ENCODE data around the gene PARK7. TPM values are rescaled to one million over a fixed set of nuclear protein-coding genes. Genes with fewer than 3 reads are reported as not detected.

PARK7 gene
- total RNA-seq, 4 donors from 2014 or later = 91.7 to 176 (median 166) TPM

DNA sequence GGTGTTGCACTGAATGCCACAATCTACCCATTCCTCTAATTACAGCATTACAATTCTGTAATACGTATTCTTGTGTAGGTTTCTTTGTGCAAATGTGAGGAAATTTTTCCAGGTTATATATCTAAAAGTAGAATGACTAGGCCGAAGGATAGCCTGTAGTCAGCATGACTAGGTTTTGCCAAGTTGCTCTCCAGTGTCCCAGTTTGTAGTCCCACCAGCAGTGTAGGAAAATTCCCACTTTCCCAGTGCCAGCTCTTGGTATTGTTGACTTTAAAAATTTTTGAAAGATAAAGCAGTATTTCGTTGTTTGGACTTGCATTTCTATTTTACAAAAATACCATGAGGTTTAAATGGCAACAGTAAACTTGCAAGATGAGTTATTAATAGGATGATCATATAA, 3.0 kb downstream of the PARK7 start:
- TF ChIP-seq POLR2A (IDR thresholded peaks at IDR 0.05) (no peak), CTCF (IDR thresholded peaks at IDR 0.05) (no peak)
- Histone ChIP-seq H3K4me1 (peaks cover 0 to 5% of the 10 kb centered on the region in 2 donors), H3K4me3 (no peak overlapping the region), H3K27me3 (no peaks in the 10 kb centered on the region), H3K9me3 (no peaks in the 10 kb centered on the region), H3K36me3 (no peaks in the 10 kb centered on the region), H3K27ac (no peak overlapping the region)
- intact Hi-C loops (cut with DNase I; ENCODE audit: low total_unique reads) = no loop called here
- no peak for DNase-seq

DNA sequence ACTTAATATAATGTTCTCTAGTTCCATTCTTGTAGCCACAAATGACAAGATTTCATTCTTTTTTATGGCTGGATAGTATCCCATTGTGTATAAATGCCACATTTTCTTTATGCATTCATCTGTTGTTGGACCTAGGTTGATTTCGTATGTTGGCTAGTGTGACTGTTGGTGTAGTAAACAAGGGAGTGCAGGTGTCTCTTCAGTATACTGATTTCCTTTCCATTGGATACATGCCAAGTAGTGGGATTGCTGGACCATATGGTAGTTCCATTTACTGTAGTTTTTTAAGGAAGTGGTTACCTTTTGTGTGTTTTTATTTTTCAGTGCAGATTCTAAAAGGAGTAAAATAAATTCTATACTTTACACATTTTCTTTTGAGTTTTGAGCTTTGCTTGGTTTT, 5.7 kb downstream of the PARK7 start:
- Histone ChIP-seq H3K27me3 (no peaks in the 10 kb centered on the region), H3K27ac (no peak overlapping the region), H3K9me3 (no peaks in the 10 kb centered on the region), H3K36me3 (no peaks in the 10 kb centered on the region), H3K4me3 (no peak overlapping the region), H3K4me1 (no peaks in the 10 kb centered on the region)
- TF ChIP-seq POLR2A (IDR thresholded peaks at IDR 0.05) (no peak), CTCF (IDR thresholded peaks at IDR 0.05) (no peak)
- intact Hi-C loops (cut with DNase I; ENCODE audit: low total_unique reads) = no loop called here
- no peak for DNase-seq

DNA sequence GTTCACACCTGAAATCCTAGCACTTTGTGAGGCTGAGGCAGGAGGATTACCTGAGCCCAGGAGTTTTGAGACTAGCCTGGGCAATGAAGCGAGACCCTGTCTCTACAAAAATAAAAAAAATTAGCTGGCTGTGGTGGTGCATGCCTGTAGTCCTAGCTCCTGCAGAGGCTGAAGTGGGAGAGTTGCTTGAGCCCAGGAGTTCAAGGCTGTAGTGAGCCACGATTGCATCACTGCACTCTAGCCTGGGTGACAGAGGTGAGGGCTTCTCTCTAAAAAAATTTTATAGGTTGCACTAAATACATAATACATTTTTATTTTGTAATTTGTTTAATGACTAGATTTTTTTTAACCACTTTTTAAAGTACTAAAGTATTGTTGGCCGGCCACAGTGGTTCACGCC, 6.1 kb downstream of the PARK7 start:
- no peaks in the 10 kb centered on the region for H3K9me3 ChIP-seq
- TF ChIP-seq CTCF (IDR thresholded peaks at IDR 0.05) = no peak
- TF ChIP-seq POLR2A (IDR thresholded peaks at IDR 0.05) = no peak
- no peak overlapping the region for H3K4me3 ChIP-seq
- H3K4me1 ChIP-seq = no peaks in the 10 kb centered on the region
- intact Hi-C loops (cut with DNase I; ENCODE audit: low total_unique reads) = no loop called here
- H3K27me3 ChIP-seq = no peaks in the 10 kb centered on the region
- H3K36me3 ChIP-seq = no peaks in the 10 kb centered on the region
- no peak for DNase-seq
- H3K27ac ChIP-seq = no peak overlapping the region

DNA sequence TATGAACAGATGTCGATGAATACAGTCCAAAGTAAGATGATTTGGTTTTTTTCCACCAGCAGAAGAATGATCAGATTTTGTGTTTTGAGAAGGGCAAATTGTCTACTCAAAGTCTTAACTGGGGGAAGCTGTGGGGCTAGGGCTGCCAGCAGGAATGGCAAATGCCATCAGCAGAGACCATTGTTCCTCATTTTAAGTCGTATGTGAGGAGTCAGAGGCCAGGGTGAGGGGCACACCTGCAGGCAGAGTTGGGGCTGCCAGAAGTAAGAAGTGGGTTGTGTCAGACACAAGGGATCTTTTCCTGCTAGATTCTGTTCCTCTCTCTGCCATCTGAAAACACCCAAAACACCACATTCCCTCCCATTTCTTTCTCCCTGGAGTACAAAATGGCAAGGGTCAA, 8.7 kb downstream of the PARK7 start:
- Histone ChIP-seq H3K27ac (no peak overlapping the region), H3K9me3 (no peaks in the 10 kb centered on the region), H3K4me3 (no peak overlapping the region), H3K36me3 (no peaks in the 10 kb centered on the region), H3K27me3 (no peaks in the 10 kb centered on the region), H3K4me1 (no peaks in the 10 kb centered on the region)
- intact Hi-C loops (cut with DNase I; ENCODE audit: low total_unique reads) = no loop called here
- TF ChIP-seq CTCF (IDR thresholded peaks at IDR 0.05) (no peak), POLR2A (IDR thresholded peaks at IDR 0.05) (no peak)
- DNase-seq = no peak

GRCh38 chr1:7971024-7971423, 9.5 kb downstream of the PARK7 start:
- no peak overlapping the region for H3K27ac ChIP-seq
- H3K27me3 ChIP-seq = no peaks in the 10 kb centered on the region
- DNase-seq = no peak
- H3K9me3 ChIP-seq = no peaks in the 10 kb centered on the region
- H3K4me1 ChIP-seq = no peaks in the 10 kb centered on the region
- H3K4me3 ChIP-seq = no peak overlapping the region
- no peaks in the 10 kb centered on the region for H3K36me3 ChIP-seq
- TF ChIP-seq CTCF (IDR thresholded peaks at IDR 0.05) = no peak
- no peak for TF ChIP-seq POLR2A (IDR thresholded peaks at IDR 0.05)
- intact Hi-C loops (cut with DNase I; ENCODE audit: low total_unique reads) = no loop called here

Data from uterus (tissue), 4 donors.